ENCODE data around the gene MCUB. TPM values are rescaled to one million over a fixed set of nuclear protein-coding genes. Genes with fewer than 3 reads are reported as not detected.

Gene MCUB
- polyA plus RNA-seq, 1 donor from 2014 or later: 3.9 TPM

- H2AFZ ChIP-seq (ENCODE audit: low read depth, low read length): no peak overlapping the region
- H3K4me2 ChIP-seq (ENCODE audit: low read length): no peak overlapping the region
- no peaks in the 10 kb centered on the region for H3K27me3 ChIP-seq (ENCODE audit: insufficient read depth, low read depth, low read length)
- no peak overlapping the region for H3K9ac ChIP-seq (ENCODE audit: low read length)
- TF ChIP-seq, protein P1, sequence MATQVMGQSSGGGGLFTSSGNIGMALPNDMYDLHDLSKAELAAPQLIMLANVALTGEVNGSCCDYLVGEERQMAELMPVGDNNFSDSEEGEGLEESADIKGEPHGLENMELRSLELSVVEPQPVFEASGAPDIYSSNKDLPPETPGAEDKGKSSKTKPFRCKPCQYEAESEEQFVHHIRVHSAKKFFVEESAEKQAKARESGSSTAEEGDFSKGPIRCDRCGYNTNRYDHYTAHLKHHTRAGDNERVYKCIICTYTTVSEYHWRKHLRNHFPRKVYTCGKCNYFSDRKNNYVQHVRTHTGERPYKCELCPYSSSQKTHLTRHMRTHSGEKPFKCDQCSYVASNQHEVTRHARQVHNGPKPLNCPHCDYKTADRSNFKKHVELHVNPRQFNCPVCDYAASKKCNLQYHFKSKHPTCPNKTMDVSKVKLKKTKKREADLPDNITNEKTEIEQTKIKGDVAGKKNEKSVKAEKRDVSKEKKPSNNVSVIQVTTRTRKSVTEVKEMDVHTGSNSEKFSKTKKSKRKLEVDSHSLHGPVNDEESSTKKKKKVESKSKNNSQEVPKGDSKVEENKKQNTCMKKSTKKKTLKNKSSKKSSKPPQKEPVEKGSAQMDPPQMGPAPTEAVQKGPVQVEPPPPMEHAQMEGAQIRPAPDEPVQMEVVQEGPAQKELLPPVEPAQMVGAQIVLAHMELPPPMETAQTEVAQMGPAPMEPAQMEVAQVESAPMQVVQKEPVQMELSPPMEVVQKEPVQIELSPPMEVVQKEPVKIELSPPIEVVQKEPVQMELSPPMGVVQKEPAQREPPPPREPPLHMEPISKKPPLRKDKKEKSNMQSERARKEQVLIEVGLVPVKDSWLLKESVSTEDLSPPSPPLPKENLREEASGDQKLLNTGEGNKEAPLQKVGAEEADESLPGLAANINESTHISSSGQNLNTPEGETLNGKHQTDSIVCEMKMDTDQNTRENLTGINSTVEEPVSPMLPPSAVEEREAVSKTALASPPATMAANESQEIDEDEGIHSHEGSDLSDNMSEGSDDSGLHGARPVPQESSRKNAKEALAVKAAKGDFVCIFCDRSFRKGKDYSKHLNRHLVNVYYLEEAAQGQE (IDR thresholded peaks at IDR 0.05; ENCODE audit: borderline replicate concordance): no peak
- no peak for TF ChIP-seq POLR2AphosphoS5 (IDR thresholded peaks at IDR 0.05)
- TF ChIP-seq TAF1 (IDR thresholded peaks at IDR 0.05; ENCODE audit: low read depth): no peak
- no peak for TF ChIP-seq CTCF (IDR thresholded peaks at IDR 0.05; ENCODE audit: poor library complexity, severe bottlenecking)
- TF ChIP-seq EZH2 (IDR thresholded peaks at IDR 0.05; ENCODE audit: borderline replicate concordance, insufficient read depth, low read length, poor library complexity, severe bottlenecking): no peak
- no peak for TF ChIP-seq RAD21 (conservative IDR thresholded peaks at IDR 0.05)
- no peak for TF ChIP-seq EP300 (conservative IDR thresholded peaks at IDR 0.05; ENCODE audit: poor library complexity, severe bottlenecking)
- no peak for TF ChIP-seq MXI1 (conservative IDR thresholded peaks at IDR 0.05; ENCODE audit: poor library complexity, severe bottlenecking)
- no peak for TF ChIP-seq SMC3 (conservative IDR thresholded peaks at IDR 0.05; ENCODE audit: poor library complexity)
- no peaks in the 10 kb centered on the region for H3K9me3 ChIP-seq (ENCODE audit: low read length)
- H3K27ac ChIP-seq (ENCODE audit: low read length): no peak overlapping the region
- H4K20me1 ChIP-seq (ENCODE audit: insufficient read depth): no peaks in the 10 kb centered on the region
- no peak overlapping the region for H3K4me3 ChIP-seq (ENCODE audit: low read length)
- no peaks in the 10 kb centered on the region for H3K9me2 ChIP-seq (ENCODE audit: insufficient read depth, low read length)
- H3K79me2 ChIP-seq (replicated peaks; ENCODE audit: insufficient read depth, low read length): no peaks in the 10 kb centered on the region
- H3F3A ChIP-seq (ENCODE audit: insufficient read depth, low read length, poor library complexity, severe bottlenecking): no peaks in the 10 kb centered on the region
- H3K36me3 ChIP-seq (ENCODE audit: insufficient read depth, low read length): no peaks in the 10 kb centered on the region
These were observed 49.4 kb downstream of the MCUB start for GRCh38 chr4:109609431-109609830.

DNA sequence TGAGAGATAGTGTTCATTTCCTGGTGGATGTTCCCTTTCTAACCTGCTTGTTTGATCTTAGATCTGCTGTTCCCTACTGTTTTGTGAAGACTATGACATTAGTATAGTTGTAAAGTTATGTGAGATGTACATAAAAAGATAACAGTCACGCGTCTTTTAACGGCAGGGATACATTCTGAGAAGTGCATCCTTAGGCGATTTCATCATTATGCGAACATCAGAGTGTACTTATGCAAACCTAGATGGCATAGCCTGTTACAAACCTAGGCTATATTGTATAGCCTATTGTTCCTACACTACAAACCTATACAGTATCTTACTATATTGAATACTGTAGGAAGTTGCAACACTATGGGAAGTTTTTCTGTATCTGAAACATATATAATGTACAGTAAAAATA lies 50.4 kb downstream of the MCUB start:
- H3K9ac ChIP-seq (ENCODE audit: low read length): no peak overlapping the region
- no peaks in the 10 kb centered on the region for H3F3A ChIP-seq (ENCODE audit: insufficient read depth, low read length, poor library complexity, severe bottlenecking)
- no peaks in the 10 kb centered on the region for H3K79me2 ChIP-seq (replicated peaks; ENCODE audit: insufficient read depth, low read length)
- H3K9me3 ChIP-seq (ENCODE audit: low read length): no peaks in the 10 kb centered on the region
- no peak overlapping the region for H3K27ac ChIP-seq (ENCODE audit: low read length)
- H3K4me3 ChIP-seq (ENCODE audit: low read length): no peak overlapping the region
- H2AFZ ChIP-seq (ENCODE audit: low read depth, low read length): no peak overlapping the region
- no peaks in the 10 kb centered on the region for H3K9me2 ChIP-seq (ENCODE audit: insufficient read depth, low read length)
- H4K20me1 ChIP-seq (ENCODE audit: insufficient read depth): no peaks in the 10 kb centered on the region
- no peaks in the 10 kb centered on the region for H3K36me3 ChIP-seq (ENCODE audit: insufficient read depth, low read length)
- TF ChIP-seq CTCF (IDR thresholded peaks at IDR 0.05; ENCODE audit: poor library complexity, severe bottlenecking) (no peak), EP300 (conservative IDR thresholded peaks at IDR 0.05; ENCODE audit: poor library complexity, severe bottlenecking) (no peak), TAF1 (IDR thresholded peaks at IDR 0.05; ENCODE audit: low read depth) (no peak), MXI1 (conservative IDR thresholded peaks at IDR 0.05; ENCODE audit: poor library complexity, severe bottlenecking) (no peak), POLR2AphosphoS5 (IDR thresholded peaks at IDR 0.05) (no peak), RAD21 (conservative IDR thresholded peaks at IDR 0.05) (no peak), EZH2 (IDR thresholded peaks at IDR 0.05; ENCODE audit: borderline replicate concordance, insufficient read depth, low read length, poor library complexity, severe bottlenecking) (no peak), SMC3 (conservative IDR thresholded peaks at IDR 0.05; ENCODE audit: poor library complexity) (no peak)
- TF ChIP-seq, protein P1 (IDR thresholded peaks at IDR 0.05; ENCODE audit: borderline replicate concordance): no peak
- no peaks in the 10 kb centered on the region for H3K27me3 ChIP-seq (ENCODE audit: insufficient read depth, low read depth, low read length)
- no peak overlapping the region for H3K4me2 ChIP-seq (ENCODE audit: low read length)

Data from neural cell (in vitro differentiated cells).